Inferior parietal cortex (tissue), 1 donor: ENCODE results near the gene MORN3.

Experiments used
- DNase-seq: peaks from one replicate; pipeline ENCODE4 v3.0.0-alpha.2; 2016; ENCODE audit errors: extremely low spot score

The MORN3 gene

GRCh38 chr12:121602766-121603165 is 66.7 kb downstream of the MORN3 start:
- no peak for DNase-seq

GRCh38 chr12:121600702-121601336 is 68.6 kb downstream of the MORN3 start:
- DNase-seq = no peak
